Activated naive CD4-positive, alpha-beta T cell treated with anti-CD3 and anti-CD28 coated beads for 36 hours (primary cell): ENCODE measurements around the gene SPA17. TPM values are rescaled to one million over a fixed set of nuclear protein-coding genes. Genes with fewer than 3 reads are reported as not detected.

Source experiments
- CTCF ChIA-PET: fragments of 350-600 bp; sonication (Branson Sonifier 250); formaldehyde crosslinking; loops from one replicate; lab custom pipeline; 2021; ENCODE audit warnings: antibody characterized with exemption; lab: Charles Lee
- DNase-seq: peaks from one replicate; pipeline ENCODE4 v3.0.0-alpha.2; 2020
- H3K27ac Mint-ChIP-seq: one replicate; pipeline ENCODE4 v1.8.0; 2021; ENCODE audit warnings: mild to moderate bottlenecking, mixed read lengths
- H3K27me3 Mint-ChIP-seq: one replicate; pipeline ENCODE4 v1.8.0; 2021; ENCODE audit warnings: low read depth, mixed read lengths
- H3K36me3 Mint-ChIP-seq: one replicate; pipeline ENCODE4 v1.8.0; 2021; ENCODE audit warnings: low read depth, mixed read lengths
- H3K4me1 Mint-ChIP-seq: one replicate; pipeline ENCODE4 v1.8.0; 2021; ENCODE audit warnings: low read depth, mixed read lengths
- H3K4me3 Mint-ChIP-seq: one replicate; pipeline ENCODE4 v1.8.0; 2021; ENCODE audit warnings: mild to moderate bottlenecking, moderate library complexity, mixed read lengths
- H3K9me3 Mint-ChIP-seq: one replicate; pipeline ENCODE4 v1.8.0; 2021; ENCODE audit warnings: mixed read lengths
- intact Hi-C: fragments of 100-400 bp; cut with micrococcal nuclease; formaldehyde crosslinking; loops from one replicate; pipeline ENCODE4 v1.15.1; 2023
- total RNA-seq, 2 experiments: library from RNA; stranded (reverse); gene quantifications; one replicate each; pipeline ENCODE4 v1.2.3, GENCODE V29; 2021

The SPA17 gene
- total RNA-seq, 2 experiments from 2014 or later = 3.9 to 5.1 TPM

DNA sequence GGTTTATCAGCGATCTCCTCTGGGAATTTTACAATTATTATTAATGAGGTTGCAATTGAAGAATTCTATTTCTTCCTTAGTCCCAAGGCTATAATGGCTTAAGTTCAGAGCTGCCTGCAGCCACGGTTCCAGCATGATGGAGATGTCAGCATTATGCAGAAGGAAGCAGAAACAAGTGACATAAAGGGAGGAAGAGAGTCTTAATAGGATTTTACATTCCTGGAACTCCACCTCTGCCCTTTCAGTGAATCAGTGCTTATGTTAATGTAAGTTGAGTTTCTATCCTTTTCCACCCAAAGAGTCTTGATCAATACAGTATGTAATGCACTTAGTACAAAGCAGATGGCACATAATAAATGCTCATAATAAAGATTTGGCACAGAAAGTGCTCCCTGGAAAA is 54.4 kb downstream of the SPA17 start:
- Mint-ChIP-seq H3K9me3 (no peaks in the 10 kb centered on the region), H3K36me3 (no peaks in the 10 kb centered on the region), H3K27ac (no peak overlapping the region), H3K27me3 (peaks cover 8% of the 10 kb centered on the region), H3K4me3 (no peak overlapping the region), H3K4me1 (peaks cover 5% of the 10 kb centered on the region)
- no peak for DNase-seq
- intact Hi-C loops = no loop called here
- CTCF ChIA-PET = no interaction called here

DNA sequence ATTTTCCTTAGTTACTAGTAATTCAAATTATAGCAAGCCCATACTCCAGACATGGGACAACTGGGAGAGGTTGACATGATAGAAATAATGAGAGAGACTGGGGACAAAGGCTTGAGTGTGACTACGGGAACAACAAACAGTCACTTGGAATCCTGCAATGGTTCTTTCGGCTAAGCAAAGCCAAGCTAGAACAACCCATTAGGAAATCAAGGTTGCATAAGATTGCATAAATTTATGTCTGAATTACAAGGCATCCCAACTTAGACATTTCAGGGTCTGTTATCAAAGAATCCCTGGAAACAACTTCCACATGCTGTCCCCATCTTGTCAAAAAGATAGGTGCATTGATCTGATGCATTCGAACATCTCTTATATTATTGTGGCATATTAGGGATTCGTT is 55.9 kb downstream of the SPA17 start:
- DNase-seq = no peak
- no peak overlapping the region for H3K4me3 Mint-ChIP-seq
- CTCF ChIA-PET = no interaction called here
- intact Hi-C loops = no loop called here
- no peaks in the 10 kb centered on the region for H3K9me3 Mint-ChIP-seq
- H3K27me3 Mint-ChIP-seq = peaks cover 4% of the 10 kb centered on the region
- no peaks in the 10 kb centered on the region for H3K36me3 Mint-ChIP-seq
- peaks cover 5% of the 10 kb centered on the region for H3K4me1 Mint-ChIP-seq
- H3K27ac Mint-ChIP-seq = no peak overlapping the region

GRCh38 chr11:124732230-124732629 is 58.5 kb downstream of the SPA17 start:
- H3K36me3 Mint-ChIP-seq = no peaks in the 10 kb centered on the region
- H3K27me3 Mint-ChIP-seq = no peaks in the 10 kb centered on the region
- no peaks in the 10 kb centered on the region for H3K9me3 Mint-ChIP-seq
- intact Hi-C loops = no loop called here
- no peak overlapping the region for H3K4me3 Mint-ChIP-seq
- no peak overlapping the region for H3K27ac Mint-ChIP-seq
- no peak for DNase-seq
- CTCF ChIA-PET = no interaction called here
- H3K4me1 Mint-ChIP-seq = no peaks in the 10 kb centered on the region

GRCh38 chr11:124736736-124737135 is 63.0 kb downstream of the SPA17 start:
- intact Hi-C loops = no loop called here
- CTCF ChIA-PET = no interaction called here
- Mint-ChIP-seq H3K36me3 (no peaks in the 10 kb centered on the region), H3K27ac (no peak overlapping the region), H3K4me1 (peaks cover 8% of the 10 kb centered on the region), H3K4me3 (no peak overlapping the region), H3K27me3 (peaks cover 2% of the 10 kb centered on the region), H3K9me3 (no peaks in the 10 kb centered on the region)
- no peak for DNase-seq

DNA sequence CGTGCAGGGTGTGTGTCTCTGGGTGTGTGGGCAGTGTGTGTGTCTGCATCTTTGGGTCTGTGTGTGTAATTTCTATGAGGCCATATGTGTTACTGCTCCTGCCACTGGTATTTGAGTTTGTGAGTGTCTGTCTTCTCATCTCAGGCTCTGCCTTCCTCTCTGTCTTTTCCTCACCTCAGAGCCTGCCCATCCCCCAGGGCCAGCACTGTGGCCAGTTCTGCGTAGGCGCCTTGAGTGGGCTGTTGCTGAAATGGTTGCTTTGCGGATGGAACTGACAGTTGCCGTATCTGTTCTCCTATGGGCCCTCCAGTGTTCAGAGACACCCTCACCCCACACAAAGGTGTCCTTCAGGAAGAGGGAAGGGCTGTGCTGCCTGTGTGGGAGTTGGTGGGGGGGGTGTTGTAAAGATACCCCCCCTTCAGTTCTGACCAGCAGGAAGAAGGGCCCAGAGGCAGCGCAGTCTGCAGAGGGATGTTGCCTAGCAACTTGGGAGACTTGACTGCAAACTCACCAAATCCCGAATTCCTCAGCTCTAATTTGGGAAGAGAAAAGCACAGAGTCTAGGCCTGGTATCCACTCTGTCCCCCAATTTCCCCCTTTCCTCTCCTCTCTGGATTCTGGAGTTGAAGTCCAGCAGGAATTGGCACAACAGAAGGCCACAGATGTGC is 64.1 kb downstream of the SPA17 start:
- Mint-ChIP-seq H3K4me1 (peaks cover 8% of the 10 kb centered on the region), H3K36me3 (no peaks in the 10 kb centered on the region), H3K27ac (no peak overlapping the region), H3K4me3 (no peak overlapping the region), H3K9me3 (no peaks in the 10 kb centered on the region), H3K27me3 (peaks cover 2% of the 10 kb centered on the region)
- intact Hi-C loops = no loop called here
- CTCF ChIA-PET = interaction anchor here (2.7 kb wide), 1 partner anchor 68 kb away, joined by 14 read pairs; no protein-coding TSS in a partner anchor
- no peak for DNase-seq

DNA sequence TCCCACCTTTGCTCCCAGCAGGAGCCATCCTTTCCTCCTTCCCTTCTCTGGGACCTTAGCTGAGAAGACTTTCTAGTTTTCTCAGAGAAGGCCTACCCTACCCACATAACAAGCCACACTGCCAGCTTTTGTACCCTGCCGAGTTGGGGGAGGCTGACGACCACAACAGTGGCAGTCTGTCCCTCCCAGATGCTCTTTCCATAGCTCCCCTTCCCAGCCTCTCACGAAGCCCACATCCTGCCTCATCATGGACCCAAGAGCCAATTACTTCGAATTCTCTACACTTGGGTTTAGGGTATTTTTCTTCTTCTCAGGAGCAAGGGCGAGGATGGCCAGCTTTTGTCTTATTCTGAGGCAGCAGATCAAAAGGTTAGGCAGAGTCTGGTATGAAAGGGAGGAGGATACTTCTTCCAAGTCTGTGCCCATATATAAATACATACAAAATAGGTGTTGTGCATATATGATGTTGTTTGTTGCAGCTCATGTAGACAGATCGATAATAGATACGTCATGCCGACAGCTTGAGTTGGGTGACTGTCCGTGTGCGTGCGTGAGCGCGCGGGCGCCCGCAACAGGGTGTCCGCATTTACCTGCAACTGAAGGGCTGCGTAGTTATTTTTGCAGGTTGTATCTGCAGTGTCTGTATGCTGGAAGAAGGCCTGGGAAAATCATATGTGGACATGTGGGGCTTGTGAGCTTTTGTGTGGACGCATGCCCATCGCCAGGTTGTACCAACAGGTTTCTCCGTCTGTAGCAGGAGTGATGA is 65.2 kb downstream of the SPA17 start:
- Mint-ChIP-seq H3K9me3 (no peaks in the 10 kb centered on the region), H3K27me3 (peaks cover 2% of the 10 kb centered on the region), H3K36me3 (no peaks in the 10 kb centered on the region), H3K4me3 (peak overlapping the region; percentile 77), H3K4me1 (peaks cover 8% of the 10 kb centered on the region), H3K27ac (no peak overlapping the region)
- intact Hi-C loops = loop anchor here (1.0 kb wide), 2 partner anchors 8 to 66 kb away; partner anchors contain the start of genes SIAE and SPA17
- no peak for DNase-seq
- CTCF ChIA-PET = interaction anchor here (0.5 to 2.7 kb wide), 3 partner anchors 66 to 99 kb away, joined by 3 to 14 read pairs (median 5); no protein-coding TSS in a partner anchor

- H3K9me3 Mint-ChIP-seq = no peaks in the 10 kb centered on the region
- peak within 1 kb of the TSS; percentile 77 for H3K4me3 Mint-ChIP-seq
- H3K27me3 Mint-ChIP-seq = peaks cover 2% of the 10 kb centered on the region
- peak; percentile 90 for DNase-seq
- intact Hi-C loops = loop anchor here (1.0 to 10.0 kb wide), 7 partner anchors 8 to 1675 kb away; partner anchors contain the start of genes HSPA8, SIAE and SPA17
- H3K27ac Mint-ChIP-seq = no peak within 1 kb of the TSS
- H3K4me1 Mint-ChIP-seq = peaks cover 8% of the 10 kb centered on the region
- CTCF ChIA-PET = interaction anchor here (1.0 to 2.7 kb wide), 4 partner anchors 13 to 99 kb away, joined by 4 to 14 read pairs (median 6); no protein-coding TSS in a partner anchor
- no peaks in the 10 kb centered on the region for H3K36me3 Mint-ChIP-seq
Observed at GRCh38 chr11:124739479-124740276, 66.0 kb downstream of the SPA17 start, which contains the start of gene NRGN. Gene NRGN, plus strand, starts transcription at chr11:124739942. Its CDS starts 143 bp downstream, at chr11:124740085.

DNA sequence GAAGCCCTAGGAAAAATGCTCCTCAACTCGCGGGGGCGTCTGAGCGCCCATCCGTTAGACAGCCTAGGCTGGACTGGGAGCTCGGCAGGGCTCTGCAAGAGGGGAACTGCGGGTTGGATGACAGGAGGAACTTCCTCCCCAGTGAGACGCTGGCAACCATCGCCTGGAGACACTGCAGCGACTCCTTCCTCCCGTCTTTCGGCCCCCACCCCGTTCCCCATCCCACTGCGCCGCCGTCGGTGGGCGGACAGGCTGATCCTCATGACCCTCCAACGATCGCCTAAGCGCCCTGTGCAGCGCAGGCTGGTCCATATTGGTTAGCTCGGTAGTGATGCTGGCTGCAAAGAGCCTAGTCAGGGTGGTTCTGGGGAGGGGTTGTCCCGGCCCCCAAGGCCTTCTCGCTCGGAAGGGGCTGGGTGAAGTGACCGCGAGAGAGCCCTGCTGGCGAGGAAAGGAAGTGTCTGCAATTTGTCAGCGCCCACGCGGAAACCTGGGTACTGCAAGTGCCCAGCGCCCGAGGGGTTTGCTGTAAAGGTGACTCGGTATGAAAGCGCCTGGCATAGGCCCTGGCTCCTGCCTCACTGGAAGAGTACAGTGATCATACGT is 66.7 kb downstream of the SPA17 start:
- intact Hi-C loops = loop anchor here (1.0 to 10.0 kb wide), 5 partner anchors 59 to 1676 kb away; partner anchors contain the start of gene HSPA8
- Mint-ChIP-seq H3K4me1 (peaks cover 12% of the 10 kb centered on the region), H3K27me3 (peaks cover 2% of the 10 kb centered on the region), H3K9me3 (no peaks in the 10 kb centered on the region), H3K27ac (no peak overlapping the region), H3K4me3 (peak overlapping the region; percentile 77), H3K36me3 (no peaks in the 10 kb centered on the region)
- DNase-seq = peak; percentile 74
- CTCF ChIA-PET = interaction anchor here (1.0 to 2.7 kb wide), 4 partner anchors 12 to 97 kb away, joined by 4 to 14 read pairs (median 6); partner anchors contain the start of gene VSIG2

GRCh38 chr11:124742555-124742954 is 68.9 kb downstream of the SPA17 start:
- Mint-ChIP-seq H3K27ac (no peak overlapping the region), H3K9me3 (no peaks in the 10 kb centered on the region), H3K4me1 (peaks cover 14% of the 10 kb centered on the region), H3K36me3 (no peaks in the 10 kb centered on the region), H3K4me3 (no peak overlapping the region), H3K27me3 (peaks cover 2% of the 10 kb centered on the region)
- no peak for DNase-seq
- intact Hi-C loops = loop anchor here (10.0 kb wide), 2 partner anchors 772 to 1678 kb away; partner anchors contain the start of gene HSPA8
- CTCF ChIA-PET = interaction anchor here (0.6 to 2.4 kb wide), 5 partner anchors 10 to 80 kb away, joined by 3 to 6 read pairs (median 4); partner anchors contain the start of genes ESAM and VSIG2

DNA sequence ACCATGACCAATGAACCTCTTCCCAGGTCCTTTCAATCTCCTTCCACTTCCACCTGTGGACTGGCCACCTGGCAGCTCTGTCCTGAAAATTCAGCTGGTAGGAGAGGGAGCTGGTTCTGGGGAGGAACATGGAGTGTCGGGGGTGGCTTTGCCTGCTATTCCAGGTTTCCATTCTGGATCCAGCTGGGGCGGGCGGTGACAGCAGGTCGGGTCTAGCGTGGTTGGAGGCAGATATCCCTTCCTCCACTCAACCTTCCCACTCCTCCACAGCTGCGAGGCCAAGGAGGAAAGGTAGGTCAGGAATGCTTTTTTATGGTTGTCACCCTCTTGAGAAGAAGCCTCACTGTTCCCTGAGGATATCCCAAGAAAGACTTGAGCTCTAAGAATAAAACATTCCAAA is 69.3 kb downstream of the SPA17 start:
- CTCF ChIA-PET = interaction anchor here (0.5 to 2.4 kb wide), 6 partner anchors 10 to 80 kb away, joined by 3 to 6 read pairs (median 4); partner anchors contain the start of genes ESAM and VSIG2
- Mint-ChIP-seq H3K4me3 (no peak overlapping the region), H3K36me3 (no peaks in the 10 kb centered on the region), H3K4me1 (peaks cover 14% of the 10 kb centered on the region), H3K9me3 (no peaks in the 10 kb centered on the region), H3K27ac (no peak overlapping the region), H3K27me3 (peaks cover 2% of the 10 kb centered on the region)
- intact Hi-C loops = loop anchor here (10.0 kb wide), 2 partner anchors 772 to 1678 kb away; partner anchors contain the start of gene HSPA8
- DNase-seq = no peak

GRCh38 chr11:124745270-124745834 is 71.6 kb downstream of the SPA17 start:
- no peak for DNase-seq
- Mint-ChIP-seq H3K4me1 (peaks cover 19% of the 10 kb centered on the region), H3K27me3 (no peaks in the 10 kb centered on the region), H3K27ac (no peak overlapping the region), H3K36me3 (no peaks in the 10 kb centered on the region), H3K4me3 (peak overlapping the region; percentile 83), H3K9me3 (no peaks in the 10 kb centered on the region)
- CTCF ChIA-PET = interaction anchor here (0.6 to 3.4 kb wide), 13 partner anchors 11 to 365 kb away, joined by 3 to 27 read pairs (median 4); partner anchors contain the start of genes ESAM, SIAE and SPA17
- intact Hi-C loops = loop anchor here (10.0 kb wide), 2 partner anchors 769 to 1681 kb away; partner anchors contain the start of gene HSPA8
